ENCODE measurements around the gene NFX1.
"Not testable (repeated sequence)": the region's sequence is repeated elsewhere in the genome, so short reads cannot be mapped to it uniquely, and the experiment has no call there.

The NFX1 gene

DNA sequence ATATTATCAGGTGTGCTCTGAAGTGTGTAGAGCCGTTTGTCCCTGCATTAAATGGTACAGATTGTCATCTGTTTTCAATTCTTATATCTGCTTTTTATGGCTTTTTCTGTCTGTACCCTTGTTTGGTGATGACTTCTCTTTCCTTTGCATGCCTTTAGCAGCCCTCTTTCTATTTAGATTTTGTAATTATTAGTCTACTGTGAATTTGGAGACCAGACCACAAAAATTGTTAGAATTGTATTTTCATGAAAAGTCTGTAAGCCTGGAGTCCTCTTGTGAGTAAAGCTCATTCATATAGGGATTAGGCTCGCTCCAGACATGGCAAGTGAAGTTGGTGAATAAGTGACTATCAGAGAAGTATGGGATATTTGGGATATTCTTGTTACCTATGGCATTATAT is 41.7 kb downstream of the NFX1 start:
- TF ChIP-seq, protein P1, sequence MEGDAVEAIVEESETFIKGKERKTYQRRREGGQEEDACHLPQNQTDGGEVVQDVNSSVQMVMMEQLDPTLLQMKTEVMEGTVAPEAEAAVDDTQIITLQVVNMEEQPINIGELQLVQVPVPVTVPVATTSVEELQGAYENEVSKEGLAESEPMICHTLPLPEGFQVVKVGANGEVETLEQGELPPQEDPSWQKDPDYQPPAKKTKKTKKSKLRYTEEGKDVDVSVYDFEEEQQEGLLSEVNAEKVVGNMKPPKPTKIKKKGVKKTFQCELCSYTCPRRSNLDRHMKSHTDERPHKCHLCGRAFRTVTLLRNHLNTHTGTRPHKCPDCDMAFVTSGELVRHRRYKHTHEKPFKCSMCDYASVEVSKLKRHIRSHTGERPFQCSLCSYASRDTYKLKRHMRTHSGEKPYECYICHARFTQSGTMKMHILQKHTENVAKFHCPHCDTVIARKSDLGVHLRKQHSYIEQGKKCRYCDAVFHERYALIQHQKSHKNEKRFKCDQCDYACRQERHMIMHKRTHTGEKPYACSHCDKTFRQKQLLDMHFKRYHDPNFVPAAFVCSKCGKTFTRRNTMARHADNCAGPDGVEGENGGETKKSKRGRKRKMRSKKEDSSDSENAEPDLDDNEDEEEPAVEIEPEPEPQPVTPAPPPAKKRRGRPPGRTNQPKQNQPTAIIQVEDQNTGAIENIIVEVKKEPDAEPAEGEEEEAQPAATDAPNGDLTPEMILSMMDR (conservative IDR thresholded peaks at IDR 0.05; ENCODE audit: low read length), result no peak
- peak; percentile 13 for DNase-seq (ENCODE audit: low read depth)
- H3K4me3 ChIP-seq (ENCODE audit: low read length), result no peak overlapping the region

DNA sequence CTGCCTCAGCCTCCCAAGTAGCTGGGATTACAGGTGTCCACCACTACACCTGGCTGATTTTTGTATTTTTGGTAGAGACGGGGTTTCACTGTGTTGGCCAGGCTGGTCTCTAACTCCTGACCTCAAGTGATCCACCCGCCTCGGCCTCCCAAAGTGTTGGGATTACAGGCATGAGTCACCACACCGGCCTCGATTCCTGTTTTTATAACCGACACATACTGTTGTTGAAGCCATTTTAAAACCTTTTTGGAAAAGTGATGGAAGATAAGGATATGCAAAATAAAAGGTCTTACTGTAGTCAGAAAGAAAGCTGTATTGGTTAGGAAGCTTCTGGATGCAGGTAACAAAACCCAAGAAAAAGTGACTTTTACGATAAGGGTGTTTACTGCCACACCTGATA is 42.6 kb downstream of the NFX1 start:
- not testable (repeated sequence) for DNase-seq (ENCODE audit: low read depth); H3K4me3 ChIP-seq (ENCODE audit: low read length)

DNA sequence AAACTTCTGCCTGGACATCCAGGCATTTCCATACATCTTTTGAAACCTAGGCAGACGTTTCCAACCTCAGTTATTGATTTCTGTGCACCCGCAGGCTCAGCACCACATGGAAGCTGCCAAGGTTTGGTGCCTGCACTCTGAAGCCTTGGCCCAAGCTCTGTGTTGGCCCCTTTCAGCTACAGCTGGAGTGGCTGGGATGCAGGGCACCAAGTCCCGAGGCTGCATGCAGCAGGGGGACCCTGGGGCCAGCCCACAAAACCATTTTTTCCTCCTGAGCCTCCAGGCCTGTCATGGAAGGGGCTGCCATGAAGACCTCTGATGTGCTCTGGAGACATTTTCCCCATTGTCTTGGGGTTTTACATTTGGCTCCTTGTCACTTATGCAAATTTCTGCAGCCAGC is 49.9 kb downstream of the NFX1 start:
- TF ChIP-seq, protein P1 (conservative IDR thresholded peaks at IDR 0.05; ENCODE audit: low read length), result no peak
- no peak for DNase-seq (ENCODE audit: low read depth)
- H3K4me3 ChIP-seq (ENCODE audit: low read length), result no peak overlapping the region

DNA sequence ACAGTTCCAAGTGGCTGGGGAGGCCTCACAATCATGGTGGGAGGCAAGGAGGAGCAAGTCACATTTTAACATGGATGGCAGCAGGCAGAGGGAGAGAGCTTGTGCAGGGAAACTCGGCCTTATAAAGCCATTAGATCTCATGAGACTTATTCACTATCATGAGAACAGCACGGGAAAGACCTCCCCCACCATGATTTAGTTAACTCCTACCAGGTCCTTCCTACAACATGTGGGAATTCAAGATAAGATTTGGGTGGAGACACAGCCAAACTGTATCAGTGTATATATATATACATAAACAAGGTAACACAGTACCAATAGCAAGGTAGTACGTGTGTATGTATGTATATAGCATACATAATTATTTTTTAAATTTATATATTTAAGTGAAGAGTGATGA is 50.9 kb downstream of the NFX1 start:
- no peak for DNase-seq (ENCODE audit: low read depth)
- TF ChIP-seq, protein P1 (conservative IDR thresholded peaks at IDR 0.05; ENCODE audit: low read length), result no peak
- no peak overlapping the region for H3K4me3 ChIP-seq (ENCODE audit: low read length)

DNA sequence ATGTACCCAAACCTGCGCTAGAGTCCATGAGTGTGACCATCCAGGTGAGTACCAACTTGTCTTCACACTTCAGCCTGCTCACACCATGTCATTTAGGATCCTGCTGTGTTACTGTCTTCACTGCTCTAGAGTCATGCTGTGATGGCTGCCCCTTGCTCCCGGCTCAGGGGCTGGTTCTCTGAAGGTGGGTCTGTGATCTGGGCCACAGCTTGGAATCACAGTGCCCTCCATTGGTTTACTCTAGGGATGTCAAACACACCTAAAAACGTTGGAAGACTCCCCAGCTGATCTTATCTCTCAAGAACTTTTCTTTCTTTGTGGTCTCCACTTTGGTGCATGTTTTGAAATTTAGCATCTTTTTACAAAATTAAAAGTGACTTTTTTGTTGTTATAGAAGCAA is 53.8 kb downstream of the NFX1 start:
- TF ChIP-seq, protein P1 (conservative IDR thresholded peaks at IDR 0.05; ENCODE audit: low read length), result no peak
- H3K4me3 ChIP-seq (ENCODE audit: low read length), result no peak overlapping the region
- DNase-seq (ENCODE audit: low read depth), result no peak

DNA sequence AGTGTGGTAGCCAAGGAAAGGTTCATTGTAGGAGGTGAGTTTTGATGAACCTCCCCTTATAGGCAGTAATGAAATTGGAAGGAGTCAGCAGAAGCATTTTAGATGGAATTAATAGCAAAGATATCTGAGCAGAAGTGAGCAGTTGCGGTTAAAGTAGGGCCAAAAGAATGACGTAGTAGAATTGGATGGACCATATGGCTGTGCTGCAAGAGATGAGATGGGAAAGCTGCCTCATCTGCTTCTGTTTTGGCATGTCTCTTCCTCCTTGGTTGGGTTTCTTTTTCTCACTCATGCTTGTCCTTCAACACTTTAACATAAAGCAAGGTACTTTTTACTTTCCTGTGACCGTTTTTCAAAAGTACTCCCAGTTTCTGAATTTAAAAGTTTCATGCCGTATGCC is 56.2 kb downstream of the NFX1 start:
- peak; percentile 66 for DNase-seq (ENCODE audit: low read depth)
- TF ChIP-seq, protein P1 (conservative IDR thresholded peaks at IDR 0.05; ENCODE audit: low read length), result no peak

DNA sequence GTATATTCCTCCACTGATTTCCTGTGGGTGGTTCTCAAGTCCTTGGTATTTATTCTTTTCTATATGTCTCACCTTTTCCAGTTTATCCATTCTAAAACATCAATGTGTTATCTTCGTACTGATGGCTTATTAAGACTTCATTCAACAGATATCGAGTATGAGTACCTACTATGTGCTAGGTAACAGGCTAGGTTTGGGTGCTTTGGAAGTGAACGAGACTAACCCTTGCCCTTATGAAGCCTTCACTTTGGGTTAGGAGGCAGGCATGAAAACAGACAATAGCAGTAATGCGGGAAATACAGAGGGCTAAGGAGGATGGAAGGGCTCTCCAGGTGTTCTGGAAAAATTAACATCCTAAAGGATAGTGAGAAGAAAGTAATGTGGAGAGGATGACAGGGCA is 58.7 kb downstream of the NFX1 start:
- TF ChIP-seq, protein P1 (conservative IDR thresholded peaks at IDR 0.05; ENCODE audit: low read length), result no peak
- no peak for DNase-seq (ENCODE audit: low read depth)

More for the DNA sequence above, 56.2 kb downstream of the NFX1 start:
- H3K4me3 ChIP-seq (ENCODE audit: low read length), result no peak overlapping the region

DNA sequence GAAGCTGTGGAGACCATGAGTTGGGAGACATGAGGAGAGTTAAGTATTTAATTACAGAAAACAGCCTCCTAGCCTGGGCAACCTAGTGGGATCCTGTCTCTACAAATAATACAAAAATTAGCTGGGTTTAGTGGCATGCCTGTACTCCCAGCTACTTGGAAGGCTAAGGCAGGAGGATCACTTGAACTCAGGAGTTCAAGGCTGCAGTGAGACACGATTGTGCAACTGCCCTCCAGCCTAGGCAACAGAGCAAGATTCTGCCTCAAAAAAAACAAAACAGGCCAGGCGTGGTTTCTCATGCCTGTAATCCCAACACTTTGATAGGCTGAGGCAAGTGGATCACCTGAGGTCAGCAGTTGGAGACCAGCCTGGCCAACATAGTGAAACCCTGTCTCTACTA is 59.4 kb downstream of the NFX1 start:
- peak; percentile 7 for DNase-seq (ENCODE audit: low read depth)
- TF ChIP-seq, protein P1 (conservative IDR thresholded peaks at IDR 0.05; ENCODE audit: low read length), result no peak
- H3K4me3 ChIP-seq (ENCODE audit: low read length), result no peak overlapping the region

More for the DNA sequence above, 58.7 kb downstream of the NFX1 start:
- no peak overlapping the region for H3K4me3 ChIP-seq (ENCODE audit: low read length)

Data from AG10803 (cell line).